K562 (cell line): ENCODE results near the gene TBRG1. TPM values are rescaled to one million over a fixed set of nuclear protein-coding genes. Genes with fewer than 3 reads are reported as not detected.

Experiments
- CBFA2T3 ChIP-seq: fragments of 450-650 bp; IDR thresholded peaks from 2 replicates; pipeline ENCODE4 v1.6.1; 2017
- L3MBTL2 ChIP-seq: fragments of 450-650 bp; IDR thresholded peaks from 2 replicates; pipeline ENCODE4 v1.6.1; 2016; ENCODE audit warnings: mild to moderate bottlenecking, moderate library complexity
- PCBP2 ChIP-seq: fragments of 200-400 bp; formaldehyde crosslinking; IDR thresholded peaks from 2 replicates; pipeline ENCODE4 v1.6.1; 2018; ENCODE audit warnings: low read length, low read depth, mild to moderate bottlenecking, moderate library complexity; ENCODE audit not compliant: poor library complexity, severe bottlenecking
- RHOXF2B ChIP-seq: fragments of 250-450 bp; sonication (Bioruptor Pico); conservative IDR thresholded peaks from 2 replicates; pipeline ENCODE4 v1.5.1; 2021
- TRIM24 ChIP-seq, 2 experiments: fragments of 450-650 bp; IDR thresholded peaks; 2 replicates each; pipeline ENCODE4 v1.6.1; 2016
- ZNF212 ChIP-seq: fragments of 450-650 bp; formaldehyde crosslinking; IDR thresholded peaks from 2 replicates; pipeline ENCODE4 v1.4.0; 2020; ENCODE audit warnings: mild to moderate bottlenecking
- ZNF583 ChIP-seq: fragments of 250-450 bp; sonication (Bioruptor Pico); IDR thresholded peaks from 2 replicates; pipeline ENCODE4 v1.4.0; 2020
- polyA plus RNA-seq, 8 experiments: library from polyadenylated mRNA; depleted of rRNA in 4 of 8; stranded (reverse) in 5 of 8; unstranded in 3 of 8; fragments of >200 nt; fragmentation: Nextera tagmentation in 2 of 8; fragmentation: Illumina TruSeq in 1 of 8; extraction: Ambion mirVana in 2 of 8; extraction: Trizol in 1 of 8; gene quantifications; 2 replicates each; pipeline versions ENCODE4 v1.2.1 to v1.2.3, GENCODE V29; 2011 to 2014; ENCODE audit warnings: inconsistent platforms in 1 of 8, missing spikeins in 1 of 8
- total RNA-seq, 7 experiments: library from RNA; depleted of rRNA in 6 of 7; stranded (reverse); fragments of >200 nt in 6 of 7; fragmentation: Illumina TruSeq in 2 of 7; extraction: Trizol in 2 of 7; gene quantifications; 2 replicates each; pipeline versions ENCODE4 v1.2.1 to v1.2.3, GENCODE V29; 2011 to 2021; ENCODE audit warnings: low replicate concordance in 1 of 7
- TF ChIP-seq, protein P1 (sequence below): fragments of 250-450 bp; sonication (Bioruptor Pico); IDR thresholded peaks from 2 replicates; pipeline ENCODE4 v1.5.0; 2021; ENCODE audit warnings: mild to moderate bottlenecking, borderline replicate concordance
- TF ChIP-seq, protein P2 (sequence below): fragments of 250-450 bp; sonication (Bioruptor Pico); IDR thresholded peaks from 2 replicates; pipeline ENCODE4 v1.4.0; 2020
- TF ChIP-seq, protein P3 (sequence below), 2 experiments: IDR thresholded peaks; 2 replicates each; pipeline ENCODE4 v1.6.1; 2012; ENCODE audit warnings: improper control_type of control experiment in 2 of 2, low read depth in 2 of 2, low read length in 2 of 2, borderline replicate concordance in 1 of 2
- TF ChIP-seq, protein P4 (sequence below): sonication (generic); formaldehyde crosslinking; IDR thresholded peaks from 2 replicates; pipeline ENCODE4 v1.8.1; 2023; ENCODE audit warnings: mild to moderate bottlenecking, missing genetic modification reagents, moderate library complexity
- TF ChIP-seq, protein P5 (sequence below): fragments of 250-450 bp; sonication (Bioruptor Pico); IDR thresholded peaks from 2 replicates; pipeline ENCODE4 v1.4.0; 2020
- TF ChIP-seq, protein P6 (sequence below): IDR thresholded peaks from 2 replicates; pipeline ENCODE4 v1.6.1; 2016; ENCODE audit warnings: missing genetic modification characterization, missing compliant biosample characterization

The TBRG1 gene
- total and polyA plus RNA-seq, 9 of the 15 experiments (the other 6 are each of a cell fraction or from before 2014, with no cell fraction given) = 8.7 to 30.0 (median 20.2) TPM

DNA sequence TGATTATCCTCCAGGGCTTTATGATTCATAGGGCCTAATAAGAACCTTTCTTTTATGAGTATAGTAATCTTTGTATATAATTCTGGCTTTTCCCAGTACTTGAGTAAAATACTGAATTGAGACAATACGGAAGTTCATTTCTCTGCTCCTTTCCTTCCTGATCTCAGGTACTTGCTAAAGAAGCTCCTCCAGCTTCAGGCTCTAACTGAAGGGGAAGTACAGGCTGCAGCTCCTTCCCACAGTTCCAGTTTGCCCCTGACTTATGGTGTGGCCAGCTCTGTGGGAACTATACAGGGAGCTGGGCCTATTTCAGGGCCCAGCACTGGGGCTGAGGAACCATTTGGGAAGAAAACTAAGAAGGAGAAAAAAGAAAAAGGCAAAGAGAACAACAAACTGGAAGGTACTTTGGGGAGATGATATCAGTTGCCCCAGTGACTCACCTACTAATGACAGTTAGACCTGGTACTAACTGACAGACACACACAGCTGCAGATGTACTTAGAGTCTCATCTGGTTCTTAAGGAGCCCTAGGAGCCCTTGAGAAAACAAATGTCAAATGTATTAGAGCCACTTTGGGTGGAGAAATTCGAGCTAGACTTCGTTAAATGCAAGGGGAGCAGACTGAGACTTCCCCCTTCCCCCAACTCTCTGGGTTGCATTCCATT is 3.0 kb downstream of the TBRG1 start (continued):
- no peak for TF ChIP-seq RHOXF2B (CRISPR knock-in tag)
- TF ChIP-seq L3MBTL2 = no peak
- TF ChIP-seq ZNF583 (CRISPR knock-in tag) = no peak
- TF ChIP-seq, protein P1, sequence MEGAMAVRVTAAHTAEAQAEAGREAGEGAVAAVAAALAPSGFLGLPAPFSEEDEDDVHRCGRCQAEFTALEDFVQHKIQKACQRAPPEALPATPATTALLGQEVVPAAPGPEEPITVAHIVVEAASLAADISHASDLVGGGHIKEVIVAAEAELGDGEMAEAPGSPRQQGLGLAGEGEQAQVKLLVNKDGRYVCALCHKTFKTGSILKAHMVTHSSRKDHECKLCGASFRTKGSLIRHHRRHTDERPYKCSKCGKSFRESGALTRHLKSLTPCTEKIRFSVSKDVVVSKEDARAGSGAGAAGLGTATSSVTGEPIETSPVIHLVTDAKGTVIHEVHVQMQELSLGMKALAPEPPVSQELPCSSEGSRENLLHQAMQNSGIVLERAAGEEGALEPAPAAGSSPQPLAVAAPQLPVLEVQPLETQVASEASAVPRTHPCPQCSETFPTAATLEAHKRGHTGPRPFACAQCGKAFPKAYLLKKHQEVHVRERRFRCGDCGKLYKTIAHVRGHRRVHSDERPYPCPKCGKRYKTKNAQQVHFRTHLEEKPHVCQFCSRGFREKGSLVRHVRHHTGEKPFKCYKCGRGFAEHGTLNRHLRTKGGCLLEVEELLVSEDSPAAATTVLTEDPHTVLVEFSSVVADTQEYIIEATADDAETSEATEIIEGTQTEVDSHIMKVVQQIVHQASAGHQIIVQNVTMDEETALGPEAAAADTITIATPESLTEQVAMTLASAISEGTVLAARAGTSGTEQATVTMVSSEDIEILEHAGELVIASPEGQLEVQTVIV (CRISPR knock-in tag) = no peak
- TF ChIP-seq, protein P2, sequence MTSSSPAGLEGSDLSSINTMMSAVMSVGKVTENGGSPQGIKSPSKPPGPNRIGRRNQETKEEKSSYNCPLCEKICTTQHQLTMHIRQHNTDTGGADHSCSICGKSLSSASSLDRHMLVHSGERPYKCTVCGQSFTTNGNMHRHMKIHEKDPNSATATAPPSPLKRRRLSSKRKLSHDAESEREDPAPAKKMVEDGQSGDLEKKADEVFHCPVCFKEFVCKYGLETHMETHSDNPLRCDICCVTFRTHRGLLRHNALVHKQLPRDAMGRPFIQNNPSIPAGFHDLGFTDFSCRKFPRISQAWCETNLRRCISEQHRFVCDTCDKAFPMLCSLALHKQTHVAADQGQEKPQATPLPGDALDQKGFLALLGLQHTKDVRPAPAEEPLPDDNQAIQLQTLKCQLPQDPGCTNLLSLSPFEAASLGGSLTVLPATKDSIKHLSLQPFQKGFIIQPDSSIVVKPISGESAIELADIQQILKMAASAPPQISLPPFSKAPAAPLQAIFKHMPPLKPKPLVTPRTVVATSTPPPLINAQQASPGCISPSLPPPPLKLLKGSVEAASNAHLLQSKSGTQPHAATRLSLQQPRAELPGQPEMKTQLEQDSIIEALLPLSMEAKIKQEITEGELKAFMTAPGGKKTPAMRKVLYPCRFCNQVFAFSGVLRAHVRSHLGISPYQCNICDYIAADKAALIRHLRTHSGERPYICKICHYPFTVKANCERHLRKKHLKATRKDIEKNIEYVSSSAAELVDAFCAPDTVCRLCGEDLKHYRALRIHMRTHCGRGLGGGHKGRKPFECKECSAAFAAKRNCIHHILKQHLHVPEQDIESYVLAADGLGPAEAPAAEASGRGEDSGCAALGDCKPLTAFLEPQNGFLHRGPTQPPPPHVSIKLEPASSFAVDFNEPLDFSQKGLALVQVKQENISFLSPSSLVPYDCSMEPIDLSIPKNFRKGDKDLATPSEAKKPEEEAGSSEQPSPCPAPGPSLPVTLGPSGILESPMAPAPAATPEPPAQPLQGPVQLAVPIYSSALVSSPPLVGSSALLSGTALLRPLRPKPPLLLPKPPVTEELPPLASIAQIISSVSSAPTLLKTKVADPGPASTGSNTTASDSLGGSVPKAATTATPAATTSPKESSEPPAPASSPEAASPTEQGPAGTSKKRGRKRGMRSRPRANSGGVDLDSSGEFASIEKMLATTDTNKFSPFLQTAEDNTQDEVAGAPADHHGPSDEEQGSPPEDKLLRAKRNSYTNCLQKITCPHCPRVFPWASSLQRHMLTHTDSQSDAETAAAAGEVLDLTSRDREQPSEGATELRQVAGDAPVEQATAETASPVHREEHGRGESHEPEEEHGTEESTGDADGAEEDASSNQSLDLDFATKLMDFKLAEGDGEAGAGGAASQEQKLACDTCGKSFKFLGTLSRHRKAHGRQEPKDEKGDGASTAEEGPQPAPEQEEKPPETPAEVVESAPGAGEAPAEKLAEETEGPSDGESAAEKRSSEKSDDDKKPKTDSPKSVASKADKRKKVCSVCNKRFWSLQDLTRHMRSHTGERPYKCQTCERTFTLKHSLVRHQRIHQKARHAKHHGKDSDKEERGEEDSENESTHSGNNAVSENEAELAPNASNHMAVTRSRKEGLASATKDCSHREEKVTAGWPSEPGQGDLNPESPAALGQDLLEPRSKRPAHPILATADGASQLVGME (CRISPR knock-in tag) = no peak
- no peak for TF ChIP-seq CBFA2T3
- TF ChIP-seq, protein P3, sequence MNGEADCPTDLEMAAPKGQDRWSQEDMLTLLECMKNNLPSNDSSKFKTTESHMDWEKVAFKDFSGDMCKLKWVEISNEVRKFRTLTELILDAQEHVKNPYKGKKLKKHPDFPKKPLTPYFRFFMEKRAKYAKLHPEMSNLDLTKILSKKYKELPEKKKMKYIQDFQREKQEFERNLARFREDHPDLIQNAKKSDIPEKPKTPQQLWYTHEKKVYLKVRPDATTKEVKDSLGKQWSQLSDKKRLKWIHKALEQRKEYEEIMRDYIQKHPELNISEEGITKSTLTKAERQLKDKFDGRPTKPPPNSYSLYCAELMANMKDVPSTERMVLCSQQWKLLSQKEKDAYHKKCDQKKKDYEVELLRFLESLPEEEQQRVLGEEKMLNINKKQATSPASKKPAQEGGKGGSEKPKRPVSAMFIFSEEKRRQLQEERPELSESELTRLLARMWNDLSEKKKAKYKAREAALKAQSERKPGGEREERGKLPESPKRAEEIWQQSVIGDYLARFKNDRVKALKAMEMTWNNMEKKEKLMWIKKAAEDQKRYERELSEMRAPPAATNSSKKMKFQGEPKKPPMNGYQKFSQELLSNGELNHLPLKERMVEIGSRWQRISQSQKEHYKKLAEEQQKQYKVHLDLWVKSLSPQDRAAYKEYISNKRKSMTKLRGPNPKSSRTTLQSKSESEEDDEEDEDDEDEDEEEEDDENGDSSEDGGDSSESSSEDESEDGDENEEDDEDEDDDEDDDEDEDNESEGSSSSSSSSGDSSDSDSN (IDR thresholded peaks at IDR 0.05; ENCODE audit: borderline replicate concordance in 1 of 2, low read depth in 2 of 2, low read length in 2 of 2) = no peak
- TF ChIP-seq, protein P4, sequence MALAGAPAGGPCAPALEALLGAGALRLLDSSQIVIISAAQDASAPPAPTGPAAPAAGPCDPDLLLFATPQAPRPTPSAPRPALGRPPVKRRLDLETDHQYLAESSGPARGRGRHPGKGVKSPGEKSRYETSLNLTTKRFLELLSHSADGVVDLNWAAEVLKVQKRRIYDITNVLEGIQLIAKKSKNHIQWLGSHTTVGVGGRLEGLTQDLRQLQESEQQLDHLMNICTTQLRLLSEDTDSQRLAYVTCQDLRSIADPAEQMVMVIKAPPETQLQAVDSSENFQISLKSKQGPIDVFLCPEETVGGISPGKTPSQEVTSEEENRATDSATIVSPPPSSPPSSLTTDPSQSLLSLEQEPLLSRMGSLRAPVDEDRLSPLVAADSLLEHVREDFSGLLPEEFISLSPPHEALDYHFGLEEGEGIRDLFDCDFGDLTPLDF (CRISPR knock-in tag) = no peak
- no peak for TF ChIP-seq PCBP2
- TF ChIP-seq ZNF212 (CRISPR knock-in tag) = no peak
- TF ChIP-seq, protein P5, sequence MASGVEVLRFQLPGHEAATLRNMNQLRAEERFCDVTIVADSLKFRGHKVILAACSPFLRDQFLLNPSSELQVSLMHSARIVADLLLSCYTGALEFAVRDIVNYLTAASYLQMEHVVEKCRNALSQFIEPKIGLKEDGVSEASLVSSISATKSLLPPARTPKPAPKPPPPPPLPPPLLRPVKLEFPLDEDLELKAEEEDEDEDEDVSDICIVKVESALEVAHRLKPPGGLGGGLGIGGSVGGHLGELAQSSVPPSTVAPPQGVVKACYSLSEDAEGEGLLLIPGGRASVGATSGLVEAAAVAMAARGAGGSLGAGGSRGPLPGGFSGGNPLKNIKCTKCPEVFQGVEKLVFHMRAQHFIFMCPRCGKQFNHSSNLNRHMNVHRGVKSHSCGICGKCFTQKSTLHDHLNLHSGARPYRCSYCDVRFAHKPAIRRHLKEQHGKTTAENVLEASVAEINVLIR (CRISPR knock-in tag) = no peak
- no peak for TF ChIP-seq TRIM24 (IDR thresholded peaks at IDR 0.05)
- TF ChIP-seq, protein P6, sequence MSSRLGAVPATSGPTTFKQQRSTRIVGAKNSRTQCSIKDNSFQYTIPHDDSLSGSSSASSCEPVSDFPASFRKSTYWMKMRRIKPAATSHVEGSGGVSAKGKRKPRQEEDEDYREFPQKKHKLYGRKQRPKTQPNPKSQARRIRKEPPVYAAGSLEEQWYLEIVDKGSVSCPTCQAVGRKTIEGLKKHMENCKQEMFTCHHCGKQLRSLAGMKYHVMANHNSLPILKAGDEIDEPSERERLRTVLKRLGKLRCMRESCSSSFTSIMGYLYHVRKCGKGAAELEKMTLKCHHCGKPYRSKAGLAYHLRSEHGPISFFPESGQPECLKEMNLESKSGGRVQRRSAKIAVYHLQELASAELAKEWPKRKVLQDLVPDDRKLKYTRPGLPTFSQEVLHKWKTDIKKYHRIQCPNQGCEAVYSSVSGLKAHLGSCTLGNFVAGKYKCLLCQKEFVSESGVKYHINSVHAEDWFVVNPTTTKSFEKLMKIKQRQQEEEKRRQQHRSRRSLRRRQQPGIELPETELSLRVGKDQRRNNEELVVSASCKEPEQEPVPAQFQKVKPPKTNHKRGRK = no peak
